Measurements from ENCODE around the gene IFITM1.

DNA sequence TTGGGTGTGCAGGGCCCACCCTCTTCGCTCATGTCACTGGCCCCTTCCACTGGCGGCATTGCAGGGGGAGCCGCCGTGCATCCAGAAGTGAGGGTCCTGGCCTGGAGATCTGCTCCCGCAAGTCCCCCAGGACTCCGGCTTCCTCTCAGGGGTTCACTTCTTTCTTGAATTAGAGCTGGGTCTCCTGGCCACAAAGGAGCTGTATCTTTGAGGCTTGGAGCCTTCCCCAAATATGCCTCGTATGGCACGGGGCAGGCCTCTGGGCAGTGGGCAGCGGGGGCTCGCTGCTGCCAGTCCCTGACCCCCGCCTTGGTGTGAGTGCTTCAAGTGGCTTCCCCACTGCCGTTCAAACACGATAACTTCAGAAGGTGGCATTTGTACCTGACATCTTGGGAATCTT, 14.2 kb downstream of the IFITM1 start:
- TF ChIP-seq, protein P1, sequence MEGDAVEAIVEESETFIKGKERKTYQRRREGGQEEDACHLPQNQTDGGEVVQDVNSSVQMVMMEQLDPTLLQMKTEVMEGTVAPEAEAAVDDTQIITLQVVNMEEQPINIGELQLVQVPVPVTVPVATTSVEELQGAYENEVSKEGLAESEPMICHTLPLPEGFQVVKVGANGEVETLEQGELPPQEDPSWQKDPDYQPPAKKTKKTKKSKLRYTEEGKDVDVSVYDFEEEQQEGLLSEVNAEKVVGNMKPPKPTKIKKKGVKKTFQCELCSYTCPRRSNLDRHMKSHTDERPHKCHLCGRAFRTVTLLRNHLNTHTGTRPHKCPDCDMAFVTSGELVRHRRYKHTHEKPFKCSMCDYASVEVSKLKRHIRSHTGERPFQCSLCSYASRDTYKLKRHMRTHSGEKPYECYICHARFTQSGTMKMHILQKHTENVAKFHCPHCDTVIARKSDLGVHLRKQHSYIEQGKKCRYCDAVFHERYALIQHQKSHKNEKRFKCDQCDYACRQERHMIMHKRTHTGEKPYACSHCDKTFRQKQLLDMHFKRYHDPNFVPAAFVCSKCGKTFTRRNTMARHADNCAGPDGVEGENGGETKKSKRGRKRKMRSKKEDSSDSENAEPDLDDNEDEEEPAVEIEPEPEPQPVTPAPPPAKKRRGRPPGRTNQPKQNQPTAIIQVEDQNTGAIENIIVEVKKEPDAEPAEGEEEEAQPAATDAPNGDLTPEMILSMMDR (conservative IDR thresholded peaks at IDR 0.05; ENCODE audit: low read depth, low read length): no peak
- TF ChIP-seq EZH2 (IDR thresholded peaks at IDR 0.05; ENCODE audit: low read length, unreplicated experiment): no peak
- TF ChIP-seq EZH2phosphoT487 (IDR thresholded peaks at IDR 0.05; ENCODE audit: borderline replicate concordance, low read length): no peak
